HL-60 (cell line): Measurements from ENCODE around the gene SLC6A20.

ENCODE experiments used
- DNase-seq, 2 experiments: peaks; one replicate each; pipeline ENCODE4 v3.0.0-alpha.2; 2010 to 2020; ENCODE audit warnings: low read depth in 1 of 2, low spot score in 1 of 2
- H3K27ac ChIP-seq: fragments of 250-450 bp; sonication (Bioruptor Pico); replicated peaks from 2 replicates; pipeline ENCODE4 v1.5.1; 2020; ENCODE audit warnings: mild to moderate bottlenecking, moderate library complexity
- H3K27me3 ChIP-seq: fragments of 250-450 bp; sonication (Bioruptor Pico); 2 replicates; pipeline ENCODE4 v1.5.1; 2021; ENCODE audit warnings: mild to moderate bottlenecking, moderate library complexity; ENCODE audit not compliant: insufficient read depth, poor library complexity, severe bottlenecking
- H3K4me3 ChIP-seq: replicated peaks from 2 replicates; pipeline ENCODE4 v1.5.1; 2011; ENCODE audit warnings: mild to moderate bottlenecking, control low read depth, low read length; ENCODE audit not compliant: insufficient read depth
- CTCF ChIP-seq: IDR thresholded peaks from one replicate; pipeline ENCODE4 v1.5.1; 2011; ENCODE audit warnings: low read length, control low read depth, inconsistent platforms; ENCODE audit not compliant: insufficient read depth
- GABPA ChIP-seq: IDR thresholded peaks from 2 replicates; pipeline ENCODE4 v1.6.1; 2012; ENCODE audit warnings: low read depth
- POLR2AphosphoS5 ChIP-seq: IDR thresholded peaks from 2 replicates; pipeline ENCODE4 v1.6.1; 2012; ENCODE audit warnings: low read depth
- REST ChIP-seq: IDR thresholded peaks from 2 replicates; pipeline ENCODE4 v1.6.1; 2012; ENCODE audit warnings: low read depth; ENCODE audit not compliant: insufficient replicate concordance
- SPI1 ChIP-seq: IDR thresholded peaks from 2 replicates; pipeline ENCODE4 v1.6.1; 2012; ENCODE audit warnings: low read depth, mild to moderate bottlenecking, borderline replicate concordance

Gene SLC6A20

GRCh38 chr3:45711931-45712330, 84.4 kb downstream of the SLC6A20 start:
- H3K4me3 ChIP-seq = no peak overlapping the region
- H3K27ac ChIP-seq = no peak overlapping the region
- TF ChIP-seq CTCF (no peak), POLR2AphosphoS5 (no peak), GABPA (no peak), SPI1 (no peak), REST (no peak)
- no peaks in the 10 kb centered on the region for H3K27me3 ChIP-seq
- DNase-seq = no peak

GRCh38 chr3:45705839-45706808, 90.2 kb downstream of the SLC6A20 start:
- no peak overlapping the region for H3K27ac ChIP-seq
- no peaks in the 10 kb centered on the region for H3K27me3 ChIP-seq
- DNase-seq = no peak
- no peak for TF ChIP-seq CTCF
- TF ChIP-seq SPI1 = no peak
- TF ChIP-seq GABPA = no peak
- TF ChIP-seq REST = no peak
- TF ChIP-seq POLR2AphosphoS5 = no peak
- H3K4me3 ChIP-seq = no peak overlapping the region
